CD4-positive, alpha-beta T cell treated with Interferon gamma for 1 hour (primary cell): Measurements from ENCODE around the gene APEX1.
"Not testable (repeated sequence)": the region's sequence is repeated elsewhere in the genome, so short reads cannot be mapped to it uniquely, and the experiment has no call there.

Source experiments
- DNase-seq: peaks from one replicate; pipeline ENCODE4 v3.0.0-alpha.2; 2020

The APEX1 gene

DNA sequence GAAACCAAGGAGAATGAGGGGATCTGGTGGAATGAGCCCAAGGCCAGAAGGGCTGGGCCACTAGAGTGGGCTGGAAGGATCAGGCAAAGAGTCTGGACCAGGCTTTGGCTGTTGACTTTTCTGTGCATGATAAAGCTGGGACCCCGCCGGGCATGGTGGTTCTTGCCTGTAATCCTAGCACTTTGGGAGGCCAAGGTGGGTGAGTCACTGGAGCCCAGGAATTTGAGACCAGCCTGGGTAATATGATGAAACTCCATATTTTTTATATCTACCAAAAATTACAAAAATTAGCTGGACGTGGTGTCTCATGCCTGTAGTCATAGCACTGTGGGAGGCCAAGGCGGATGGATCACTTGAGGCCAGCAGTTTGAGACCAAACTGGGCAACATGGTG, 18.7 kb upstream of the APEX1 start:
- DNase-seq, result no peak

DNA sequence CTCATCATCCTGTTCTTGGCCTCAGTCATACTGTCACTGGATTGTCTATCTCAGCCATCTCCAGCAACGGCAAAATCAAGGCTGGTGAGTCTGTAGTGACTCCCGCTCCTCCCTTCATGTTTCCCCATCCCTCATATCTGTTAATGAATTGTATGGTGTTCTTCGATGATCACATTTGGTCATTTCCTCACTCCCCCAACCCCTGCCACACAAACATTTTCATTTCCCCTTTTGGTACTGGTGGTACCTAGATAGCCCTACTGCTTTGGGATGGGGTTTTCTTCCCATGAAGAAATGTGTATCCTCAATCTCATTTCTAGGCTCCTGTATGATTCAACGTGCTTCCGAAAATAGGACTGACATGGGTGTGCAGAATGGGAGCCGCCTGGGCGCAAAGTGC, 16.4 kb upstream of the APEX1 start:
- DNase-seq, result no peak

DNA sequence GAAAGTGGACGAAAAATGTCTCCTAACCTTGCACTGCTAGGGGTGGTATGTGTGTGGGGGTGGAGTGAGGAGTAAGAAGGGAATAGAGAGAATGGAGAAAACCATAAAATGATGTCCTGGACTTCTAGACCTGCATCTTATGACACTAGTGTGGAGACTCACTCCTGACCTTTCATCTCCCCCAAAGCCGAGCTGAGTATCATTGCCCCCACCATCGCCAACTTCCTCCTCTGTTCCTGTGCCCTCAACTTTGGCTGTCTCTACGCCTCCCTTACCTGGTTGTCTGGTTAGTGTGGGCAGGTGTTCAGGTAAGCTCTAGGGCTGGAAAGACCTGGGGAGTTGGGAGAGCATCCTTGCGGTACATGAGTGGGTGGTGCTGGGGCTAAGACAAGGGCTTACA, 14.6 kb upstream of the APEX1 start:
- DNase-seq, result no peak

DNA sequence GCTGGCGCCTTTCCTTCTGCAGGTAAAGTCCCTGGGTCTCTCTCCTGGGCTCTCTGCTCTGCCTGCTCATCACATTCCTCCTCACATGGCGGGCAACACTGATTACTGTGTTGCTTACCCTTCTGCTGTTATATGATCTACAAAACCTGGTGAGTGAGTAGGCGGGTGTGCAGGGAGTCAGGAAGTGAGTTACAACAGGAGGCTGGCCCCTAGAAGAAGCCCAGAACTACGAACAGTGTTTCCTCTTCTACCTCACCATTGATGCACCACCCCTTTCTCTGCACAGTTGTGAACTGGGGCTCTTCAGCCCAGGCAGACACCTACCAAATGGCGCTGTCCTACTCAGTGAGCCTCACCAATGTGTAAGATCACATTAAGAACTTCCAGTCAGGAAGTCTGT, 14.1 kb upstream of the APEX1 start:
- peak; percentile 38 for DNase-seq

DNA sequence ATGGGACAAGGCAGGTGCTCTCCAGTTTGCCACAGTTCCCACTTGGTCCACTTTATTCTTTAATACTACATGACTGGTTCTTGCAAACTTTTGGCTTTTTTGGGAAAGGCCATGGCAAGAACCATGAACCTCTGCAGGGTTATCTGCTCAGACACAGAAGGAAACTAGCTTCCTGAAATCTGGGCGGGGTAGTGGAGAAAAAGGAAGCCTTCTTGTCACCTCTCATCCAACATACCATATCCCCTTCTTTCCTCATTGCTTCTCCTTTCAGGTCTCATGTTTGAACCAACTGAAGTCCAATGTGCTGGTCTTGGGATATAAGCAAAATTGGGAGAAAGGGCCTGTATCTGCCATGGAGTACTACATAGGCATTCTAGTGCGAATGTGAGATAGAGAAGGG, 13.6 kb upstream of the APEX1 start:
- DNase-seq, result no peak

DNA sequence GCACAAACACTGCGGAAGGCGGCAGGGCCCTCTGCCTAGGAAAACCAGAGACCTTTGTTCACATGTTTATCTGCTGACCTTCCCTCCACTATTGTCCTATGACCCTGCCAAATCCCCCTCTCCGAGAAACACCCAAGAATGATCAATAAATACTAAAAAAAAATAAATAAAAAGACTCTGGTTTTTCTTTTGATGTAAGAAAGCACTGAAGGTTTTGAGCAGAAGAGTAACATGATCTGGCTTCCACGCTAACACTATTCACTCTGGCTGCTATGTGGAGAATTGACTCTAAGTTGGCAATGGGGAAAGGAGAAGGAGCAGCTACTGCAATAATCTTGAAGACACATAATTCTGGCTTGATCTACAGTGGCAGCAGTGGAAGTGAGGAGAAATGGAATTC, 11.4 kb upstream of the APEX1 start:
- DNase-seq, result not testable (repeated sequence)

DNA sequence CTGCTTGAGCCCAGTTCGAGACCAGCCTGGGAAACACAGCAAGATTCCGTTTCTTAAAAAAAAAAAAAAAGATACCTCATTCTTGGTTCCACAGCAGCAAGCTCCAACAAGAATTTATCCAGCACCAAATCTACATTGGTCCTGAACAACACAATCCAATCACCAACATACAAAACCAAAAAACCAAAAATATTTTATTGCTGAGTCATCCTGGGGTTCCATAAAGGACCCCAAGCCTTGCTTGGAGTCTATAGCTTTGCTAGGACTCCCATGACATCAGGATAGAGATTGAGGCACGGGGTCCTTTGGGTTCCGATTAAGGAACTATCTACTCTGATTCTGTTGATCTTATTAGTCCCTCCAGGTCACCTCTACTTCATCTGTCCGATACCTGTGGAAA, 8.1 kb upstream of the APEX1 start:
- no peak for DNase-seq

DNA sequence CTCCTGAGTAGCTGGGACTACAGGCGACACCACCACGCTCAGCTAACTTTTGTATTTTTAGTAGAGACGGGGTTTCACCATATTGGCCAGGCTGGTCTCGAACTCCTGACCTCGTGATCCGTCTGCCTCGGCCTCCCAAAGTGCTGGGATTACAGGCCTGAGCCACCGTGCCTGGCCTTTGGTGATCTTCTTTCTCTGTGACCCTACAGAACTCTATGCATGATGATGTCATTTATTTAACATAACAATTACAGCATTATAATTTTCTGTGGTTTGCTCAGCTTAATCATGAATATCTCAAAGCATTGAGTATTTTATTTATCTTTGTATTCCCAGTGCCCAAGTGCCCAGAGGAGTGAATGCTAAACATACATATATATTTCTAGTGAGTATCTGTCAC, 2.2 kb upstream of the APEX1 start:
- DNase-seq, result not testable (repeated sequence)

DNA sequence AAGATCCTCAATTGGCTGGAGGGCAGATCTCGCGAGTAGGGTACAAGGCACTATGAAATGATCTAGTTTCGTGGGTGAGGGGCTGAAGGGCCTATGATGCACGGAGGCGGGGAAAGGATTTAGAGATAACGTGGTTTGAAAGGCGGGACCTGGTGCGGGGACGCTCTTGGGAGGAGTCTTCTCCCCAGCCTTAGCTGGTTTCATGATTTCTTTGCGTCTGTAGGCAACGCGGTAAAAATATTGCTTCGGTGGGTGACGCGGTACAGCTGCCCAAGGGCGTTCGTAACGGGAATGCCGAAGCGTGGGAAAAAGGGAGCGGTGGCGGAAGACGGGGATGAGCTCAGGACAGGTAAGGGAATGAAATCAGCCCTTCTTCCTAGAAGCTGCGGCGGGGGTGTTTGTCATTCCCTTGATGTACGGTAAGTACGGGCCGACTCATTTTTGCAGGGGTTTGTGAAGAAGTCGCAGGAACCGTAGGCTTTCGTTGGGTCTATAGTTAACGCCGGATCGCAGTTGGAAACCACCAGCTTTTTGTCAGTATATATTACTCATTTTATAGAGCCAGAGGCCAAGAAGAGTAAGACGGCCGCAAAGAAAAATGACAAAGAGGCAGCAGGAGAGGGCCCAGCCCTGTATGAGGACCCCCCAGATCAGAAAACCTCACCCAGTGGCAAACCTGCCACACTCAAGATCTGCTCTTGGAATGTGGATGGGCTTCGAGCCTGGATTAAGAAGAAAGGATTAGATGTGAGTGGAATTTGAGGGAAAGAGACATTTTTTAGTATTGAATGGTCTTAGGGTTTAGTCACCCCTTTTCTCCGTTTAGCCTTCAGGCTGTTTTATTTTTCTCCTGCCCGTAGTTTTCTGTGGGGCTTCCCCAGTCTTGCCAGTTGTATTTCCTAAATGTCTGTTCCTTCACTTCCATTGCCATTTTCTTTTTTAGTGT, 602 bp downstream of the APEX1 start:
- no peak for DNase-seq

DNA sequence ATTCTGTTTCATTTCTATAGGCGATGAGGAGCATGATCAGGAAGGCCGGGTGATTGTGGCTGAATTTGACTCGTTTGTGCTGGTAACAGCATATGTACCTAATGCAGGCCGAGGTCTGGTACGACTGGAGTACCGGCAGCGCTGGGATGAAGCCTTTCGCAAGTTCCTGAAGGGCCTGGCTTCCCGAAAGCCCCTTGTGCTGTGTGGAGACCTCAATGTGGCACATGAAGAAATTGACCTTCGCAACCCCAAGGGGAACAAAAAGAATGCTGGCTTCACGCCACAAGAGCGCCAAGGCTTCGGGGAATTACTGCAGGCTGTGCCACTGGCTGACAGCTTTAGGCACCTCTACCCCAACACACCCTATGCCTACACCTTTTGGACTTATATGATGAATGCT, 1.9 kb downstream of the APEX1 start:
- no peak for DNase-seq

DNA sequence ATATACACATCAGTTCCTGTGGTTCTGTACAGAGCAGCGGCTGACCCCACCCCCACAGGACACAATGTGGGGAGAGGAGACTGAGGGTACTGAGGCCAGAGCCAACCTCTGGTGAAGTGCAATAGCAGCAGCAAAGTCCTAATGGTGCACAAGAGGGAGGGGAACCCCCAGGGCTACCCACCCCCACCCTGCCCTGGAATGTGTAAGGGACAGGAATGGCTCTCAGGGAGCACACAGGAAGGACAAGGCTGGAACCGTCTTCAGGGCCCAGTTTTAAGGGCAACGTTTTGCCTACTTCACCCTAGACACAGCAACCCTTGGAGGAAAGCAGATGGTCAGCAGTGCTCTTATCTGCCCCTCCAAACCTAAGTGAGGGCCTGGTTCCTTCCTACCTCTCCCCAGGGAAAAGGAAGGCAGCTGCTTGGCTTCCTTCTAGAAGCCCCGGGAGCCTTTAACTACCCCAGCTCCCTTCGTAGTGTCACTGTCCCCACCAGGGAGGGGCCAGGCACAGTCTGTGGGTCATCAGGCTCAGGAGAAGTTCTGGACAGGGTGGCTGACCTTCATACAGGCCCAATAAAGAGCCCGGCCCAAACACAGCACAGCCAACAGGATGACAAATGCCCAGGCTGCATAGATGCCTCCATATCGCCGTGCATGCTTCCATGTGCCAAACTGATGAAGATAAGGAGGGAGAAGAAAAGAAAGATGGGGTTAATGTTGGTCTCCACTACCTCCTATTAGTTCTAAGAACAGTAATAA, 3.2 kb downstream of the APEX1 start:
- DNase-seq, result no peak

DNA sequence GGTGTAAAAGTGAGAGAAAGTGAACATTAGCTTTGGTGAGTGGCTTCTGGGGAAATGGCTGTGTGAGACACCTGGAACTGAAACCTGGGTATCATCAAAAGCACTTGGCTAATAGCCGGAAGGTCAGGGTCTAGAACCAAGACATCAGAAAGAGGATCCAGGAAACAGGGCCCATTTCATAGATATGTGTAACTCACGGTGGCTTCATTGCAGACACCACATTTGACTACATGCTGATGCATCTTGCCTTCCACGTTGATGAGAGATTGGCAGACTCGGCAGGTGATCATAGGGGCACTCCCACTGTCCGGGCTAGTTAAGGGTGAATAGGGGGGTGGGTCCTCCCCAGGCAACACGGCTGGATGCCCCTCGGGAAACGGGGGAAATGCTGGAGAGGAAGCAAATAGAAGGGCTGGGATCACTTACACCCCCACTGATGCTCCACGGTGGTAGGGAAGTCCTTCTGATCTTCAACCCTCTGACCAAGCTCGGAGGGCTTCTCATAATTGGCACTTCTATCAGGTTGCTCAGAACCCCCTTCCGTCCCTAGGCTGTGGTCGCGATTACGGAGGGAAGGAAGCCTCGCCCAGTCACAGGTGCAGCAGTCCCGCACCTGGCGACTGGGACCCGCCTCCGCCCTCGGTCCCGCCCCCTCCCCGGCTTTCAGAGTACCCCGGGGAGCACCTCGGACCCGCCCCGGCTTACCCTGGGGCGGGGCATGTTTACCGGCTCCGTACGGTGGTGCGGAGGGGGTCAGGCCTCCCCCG, 5.6 kb downstream of the APEX1 start:
- peak; percentile 85 for DNase-seq

DNA sequence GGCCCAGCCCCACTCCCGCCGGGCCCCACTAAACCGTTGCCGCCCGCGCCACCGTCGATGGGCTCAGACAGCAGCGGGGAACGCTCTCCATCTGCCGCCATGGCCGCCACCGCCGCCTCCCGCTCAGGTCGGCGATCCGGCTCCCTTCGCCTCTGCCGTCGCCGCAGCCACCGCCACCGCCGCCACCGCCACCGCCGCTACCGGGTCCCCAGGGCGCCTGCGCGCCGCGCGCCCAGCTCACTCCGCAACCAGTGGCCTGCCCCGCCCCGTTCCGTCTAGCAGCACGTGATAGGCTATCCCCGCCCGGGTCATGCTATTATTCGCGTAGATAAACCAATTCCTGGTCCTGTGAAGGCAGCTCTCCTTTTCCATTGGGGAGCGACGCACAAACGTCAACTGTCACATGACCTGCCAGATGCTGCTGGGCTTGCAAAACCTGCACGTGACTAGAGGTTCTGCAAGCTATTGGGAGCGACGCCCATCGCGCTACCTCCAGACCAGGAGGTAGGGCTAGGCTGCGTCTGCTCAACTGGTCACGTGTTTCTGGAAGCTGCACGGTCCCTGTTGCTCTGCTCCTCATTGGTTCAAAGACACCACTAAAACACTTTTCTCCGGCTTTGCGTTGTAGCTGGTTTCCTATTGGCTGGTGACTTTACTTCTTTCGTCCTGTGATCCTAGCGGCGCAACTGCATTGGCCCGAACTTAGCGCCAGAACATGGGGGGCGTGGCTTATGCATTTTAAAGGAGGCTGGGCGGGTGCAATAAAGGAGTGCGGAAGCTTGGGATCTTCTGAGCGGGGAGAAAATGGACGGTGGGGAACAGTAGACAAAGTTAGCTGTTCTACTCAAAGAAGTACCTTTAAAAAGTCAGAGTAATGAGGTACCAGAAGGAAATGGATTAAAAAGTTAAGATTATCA, 6.5 kb downstream of the APEX1 start, which contains the start of gene PIP4P1:
Gene PIP4P1 (minus strand): TSS at position 210 of the 917 bp plus-strand sequence. CDS start 109 bp downstream, at position 101.
- DNase-seq, result peak; percentile 100

DNA sequence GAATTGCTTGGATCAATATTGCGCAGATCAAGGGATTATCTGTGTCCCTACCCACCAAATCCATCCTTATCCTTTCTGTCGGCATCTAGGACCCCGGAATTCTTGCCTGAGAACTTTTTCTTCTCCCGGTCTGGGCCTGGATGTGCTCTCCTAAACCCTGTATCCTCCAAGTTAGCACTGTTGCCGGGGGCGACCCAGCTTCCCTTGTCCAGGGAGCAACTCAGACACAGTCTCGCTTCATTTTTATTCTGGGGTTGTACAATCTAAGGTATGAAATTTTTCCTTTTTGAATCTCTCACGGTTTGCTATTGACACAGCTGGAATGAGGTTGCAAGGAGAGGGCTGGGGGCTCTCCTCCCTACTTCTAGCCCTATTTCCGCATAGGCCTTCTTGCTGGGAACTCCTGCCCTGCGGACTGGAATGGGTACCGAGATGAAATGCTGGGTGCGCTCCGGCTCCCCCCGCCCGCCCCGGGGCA, 13.8 kb downstream of the APEX1 start:
- DNase-seq, result no peak

DNA sequence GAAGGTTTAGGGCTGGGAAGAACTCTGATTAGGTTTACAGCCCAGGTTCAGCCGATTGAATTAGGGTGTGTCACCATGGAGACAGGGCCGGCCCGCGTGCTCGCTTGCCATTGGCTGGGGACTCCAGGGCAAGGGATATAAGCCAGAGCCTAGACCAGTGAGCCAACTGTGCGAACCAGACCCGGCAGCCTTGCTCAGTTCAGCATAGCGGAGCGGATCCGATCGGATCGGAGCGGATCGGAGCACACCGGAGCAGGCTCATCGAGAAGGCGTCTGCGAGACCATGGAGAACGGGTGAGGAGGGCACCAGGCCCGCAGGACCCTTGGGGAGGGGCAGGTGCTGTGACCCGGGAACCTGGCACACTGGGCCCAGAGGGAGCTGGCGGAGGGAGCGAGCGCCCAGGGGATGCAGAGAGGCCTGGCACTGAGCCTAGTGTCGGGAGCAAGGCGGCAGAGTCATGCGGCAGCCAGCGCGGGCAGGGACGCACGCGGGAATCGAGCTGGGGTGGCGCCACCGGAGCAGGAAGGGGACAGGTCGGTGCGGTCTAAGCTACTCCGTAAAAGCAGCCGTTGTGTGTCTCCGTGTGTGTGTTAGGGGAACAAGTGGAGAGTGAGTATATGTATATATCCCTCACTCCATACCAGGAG, 14.3 kb downstream of the APEX1 start, which contains the start of gene PNP:
Gene PNP (plus strand): TSS at position 165 of the 648 bp plus-strand sequence. CDS start 119 bp downstream, at position 284.
- peak; percentile 93 for DNase-seq

DNA sequence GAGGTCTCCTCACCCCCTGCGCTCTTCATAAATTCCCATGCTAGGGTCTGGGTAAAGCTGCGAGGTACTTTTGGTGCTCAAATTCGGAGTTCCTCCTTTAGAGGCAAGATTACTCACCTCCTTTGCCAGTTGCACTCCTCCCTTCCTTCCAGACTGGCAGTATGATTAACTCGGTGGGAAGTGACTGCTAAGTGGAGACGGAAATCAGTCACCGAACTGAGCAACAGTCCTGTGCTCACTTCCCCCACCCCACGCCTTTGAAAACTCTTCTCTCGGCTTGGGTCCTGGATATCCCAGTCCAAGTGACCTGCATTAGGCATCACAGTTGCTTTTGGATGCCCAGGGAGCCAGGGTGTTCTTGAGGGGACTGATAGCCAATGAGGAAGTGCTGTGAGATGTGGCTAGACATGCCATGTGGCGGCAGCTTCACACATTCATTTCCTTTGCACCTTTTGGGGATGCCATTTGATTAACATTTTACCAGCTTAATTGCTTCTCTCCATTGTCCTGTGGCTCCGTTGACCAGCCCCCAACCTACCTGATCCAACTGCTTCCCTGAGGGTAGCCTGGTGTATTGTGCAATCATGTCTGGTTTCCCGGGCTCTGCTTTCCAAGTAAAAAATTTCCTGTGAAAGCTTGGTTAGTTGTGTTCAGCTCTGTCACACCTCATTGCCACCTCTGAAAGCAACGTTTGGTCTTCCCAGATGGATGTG, 15.0 kb downstream of the APEX1 start:
- DNase-seq, result peak; percentile 64

DNA sequence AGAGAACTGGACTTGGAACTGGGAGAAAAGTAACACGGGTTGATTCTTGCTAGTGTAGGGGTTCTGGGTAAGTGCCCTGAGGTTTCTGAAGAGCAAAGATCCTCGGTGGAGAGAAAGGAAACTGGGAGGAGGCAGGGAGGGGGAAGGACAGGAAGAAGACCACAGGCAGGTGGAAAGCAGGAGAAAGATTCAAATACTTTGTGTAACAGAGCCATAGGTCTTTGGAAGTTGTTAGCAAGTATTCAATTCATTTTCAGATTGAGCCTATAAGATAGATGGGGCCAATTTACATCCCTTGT, 15.5 kb downstream of the APEX1 start:
- DNase-seq, result no peak

DNA sequence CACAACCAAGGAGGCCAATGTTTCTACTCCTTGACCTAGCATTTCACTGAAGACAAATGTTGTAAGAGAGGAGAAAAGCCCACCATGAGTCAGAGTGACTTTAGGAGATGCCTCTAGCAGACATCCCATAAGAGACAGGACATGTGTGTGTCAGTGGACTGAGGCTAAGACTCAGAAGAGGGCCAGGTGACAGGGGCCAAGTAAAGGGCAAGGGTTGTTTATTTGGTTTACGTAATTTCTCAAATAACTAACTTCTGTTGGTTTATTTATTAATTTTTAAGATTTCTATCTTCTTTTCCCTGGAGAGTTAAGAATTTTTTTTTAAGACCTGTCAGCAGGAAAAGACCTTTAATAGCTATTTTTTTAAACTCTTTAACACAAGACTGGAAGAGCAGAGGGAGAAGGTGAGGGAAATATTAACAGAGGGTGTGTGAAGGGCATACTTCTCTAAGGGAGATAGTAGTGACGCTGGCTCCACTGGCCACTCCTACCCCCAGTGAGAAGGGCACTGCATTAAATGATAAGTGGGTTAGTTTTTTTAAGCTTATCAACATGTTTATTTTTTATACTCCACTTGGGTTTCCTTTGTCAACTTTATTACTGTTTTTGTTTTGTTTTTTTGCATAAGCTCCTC, 17.6 kb downstream of the APEX1 start:
- no peak for DNase-seq

DNA sequence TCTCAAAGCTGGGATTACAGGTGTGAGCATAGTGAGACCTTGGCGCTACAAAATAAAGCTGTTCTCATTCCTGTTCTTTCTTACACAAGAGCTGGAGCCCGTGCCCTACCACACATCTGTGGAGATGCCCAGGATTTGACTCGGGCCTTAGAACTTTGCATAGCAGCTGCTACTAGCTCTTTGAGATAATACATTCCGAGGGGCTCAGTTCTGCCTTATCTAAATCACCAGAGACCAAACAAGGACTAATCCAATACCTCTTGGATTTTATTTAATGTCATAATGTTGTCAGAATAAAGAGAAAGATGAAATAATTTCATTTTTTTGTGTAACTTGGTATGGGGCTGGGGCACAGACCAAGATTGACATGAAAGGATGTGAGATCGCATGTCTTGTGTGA, 21.8 kb downstream of the APEX1 start:
- no peak for DNase-seq

DNA sequence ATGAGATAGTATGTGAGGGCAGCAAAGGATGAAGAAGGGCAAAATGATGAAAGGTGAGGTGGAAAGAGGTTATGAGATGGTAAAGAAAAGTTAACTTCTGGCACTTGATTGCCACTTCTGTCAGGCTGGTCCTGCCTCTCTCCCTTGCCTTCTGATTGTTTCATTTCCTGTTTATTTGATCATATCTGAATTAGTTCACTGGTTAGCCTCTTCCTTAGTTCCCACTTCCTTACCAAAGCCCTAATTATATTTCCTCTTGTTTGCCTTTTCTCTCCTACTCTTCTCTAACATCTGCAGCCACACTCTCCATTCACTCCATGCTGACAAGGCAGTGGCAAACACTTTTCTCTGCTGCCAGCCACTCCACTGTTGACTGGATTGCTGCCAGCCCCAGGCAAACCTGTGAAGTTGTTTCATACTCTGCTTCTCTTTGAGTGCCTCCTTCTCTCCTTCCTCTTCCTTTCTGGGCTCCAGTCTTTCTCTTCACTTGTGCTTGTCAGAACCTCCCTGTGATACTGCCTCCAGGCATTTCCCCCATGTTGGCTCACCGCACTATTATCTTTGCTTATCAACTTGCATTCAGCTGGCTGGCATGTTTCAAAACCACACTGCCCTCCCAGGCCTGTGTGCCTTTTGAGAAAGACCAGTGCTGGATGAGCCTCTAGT, 22.3 kb downstream of the APEX1 start:
- no peak for DNase-seq
